ENCODE results near the gene AJM1. TPM values are rescaled to one million over a fixed set of nuclear protein-coding genes. Genes with fewer than 3 reads are reported as not detected.
"Not testable (repeated sequence)": the region's sequence is repeated elsewhere in the genome, so short reads cannot be mapped to it uniquely, and the experiment has no call there.

AJM1 gene
- total RNA-seq, 1 donor: 1.3 TPM

GRCh38 chr9:136861874-136862457, 19.7 kb downstream of the AJM1 start:
- no peak for TF ChIP-seq CTCF (IDR thresholded peaks at IDR 0.05; ENCODE audit: insufficient read depth, low read length)
- no peak for DNase-seq (ENCODE audit: low read depth)
- H3K4me3 ChIP-seq (ENCODE audit: low read depth, low read length): no peak overlapping the region

- no peak overlapping the region for H3K4me3 ChIP-seq (ENCODE audit: low read depth, low read length)
- TF ChIP-seq CTCF (IDR thresholded peaks at IDR 0.05; ENCODE audit: insufficient read depth, low read length): no peak
- no peak for DNase-seq (ENCODE audit: low read depth)
Observed at GRCh38 chr9:136862849-136863622, 20.8 kb downstream of the AJM1 start.

GRCh38 chr9:136863623-136864273, 21.5 kb downstream of the AJM1 start:
- DNase-seq (ENCODE audit: low read depth): no peak
- TF ChIP-seq CTCF (IDR thresholded peaks at IDR 0.05; ENCODE audit: insufficient read depth, low read length): no peak
- H3K4me3 ChIP-seq (ENCODE audit: low read depth, low read length): no peak overlapping the region

GRCh38 chr9:136865041-136865767, 22.9 kb downstream of the AJM1 start:
- peak overlapping the region; percentile 89 for H3K4me3 ChIP-seq (ENCODE audit: low read depth, low read length)
- no peak for DNase-seq (ENCODE audit: low read depth)

GRCh38 chr9:136865768-136866103, 23.5 kb downstream of the AJM1 start:
- no peak for DNase-seq (ENCODE audit: low read depth)
- no peak for TF ChIP-seq CTCF (IDR thresholded peaks at IDR 0.05; ENCODE audit: insufficient read depth, low read length)
- H3K4me3 ChIP-seq (ENCODE audit: low read depth, low read length): peak overlapping the region; percentile 89

More at GRCh38 chr9:136865041-136865767, 22.9 kb downstream of the AJM1 start:
- no peak for TF ChIP-seq CTCF (IDR thresholded peaks at IDR 0.05; ENCODE audit: insufficient read depth, low read length)

- not testable (repeated sequence) for DNase-seq (ENCODE audit: low read depth)
- peak overlapping the region; percentile 89 for H3K4me3 ChIP-seq (ENCODE audit: low read depth, low read length)
Observed at GRCh38 chr9:136866898-136867421, 24.7 kb downstream of the AJM1 start.

Data from fibroblast of the aortic adventitia (primary cell).